ENCODE results near the gene MT1M. TPM values are rescaled to one million over a fixed set of nuclear protein-coding genes. Genes with fewer than 3 reads are reported as not detected.

The MT1M gene
- total RNA-seq, 1 donor = not detected

DNA sequence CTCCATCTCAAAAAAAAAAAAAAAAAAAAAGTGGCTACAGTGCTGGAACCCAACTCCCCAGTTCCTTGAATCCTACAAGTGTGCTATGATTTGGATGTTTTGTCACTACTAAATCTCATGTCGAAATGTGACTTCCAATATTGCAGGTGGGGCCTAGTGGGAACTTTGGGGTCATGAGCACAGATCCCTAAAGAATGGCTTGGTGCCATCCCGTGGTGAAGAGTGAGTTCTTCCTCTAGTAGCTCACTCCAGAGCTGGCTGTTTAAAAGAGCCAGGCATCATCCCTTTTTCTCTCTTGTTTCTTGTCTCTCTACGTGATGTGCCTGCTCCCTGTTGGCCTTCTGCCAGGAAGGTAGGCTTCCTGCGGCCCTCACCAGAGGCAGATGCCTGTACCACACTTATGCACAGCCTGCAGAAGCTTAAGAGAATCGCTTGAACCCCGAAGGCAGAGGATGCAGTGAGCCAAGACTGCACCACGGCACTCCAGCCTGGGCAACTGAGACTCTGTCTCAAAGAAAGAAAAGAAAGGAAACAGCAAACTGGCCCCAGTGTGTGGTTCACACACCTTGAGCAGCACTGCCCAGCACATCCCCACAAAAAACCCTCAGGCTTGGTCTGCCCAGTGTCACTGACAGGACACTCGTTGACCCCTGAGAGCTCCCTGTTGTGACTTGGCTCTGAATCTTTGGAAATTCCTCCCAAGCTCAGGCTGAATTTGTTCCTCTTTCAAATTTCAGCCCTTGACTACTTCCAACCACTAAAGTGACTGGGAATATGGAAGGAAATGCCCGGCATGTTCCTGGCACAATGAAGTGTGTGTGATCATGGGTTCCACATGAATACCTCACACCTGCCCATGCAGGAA is 3.7 kb upstream of the MT1M start:
- no peak overlapping the region for H3K4me3 ChIP-seq (ENCODE audit: low read depth, low read length)
- no peak for DNase-seq (ENCODE audit: low read depth)
- TF ChIP-seq, protein P1, sequence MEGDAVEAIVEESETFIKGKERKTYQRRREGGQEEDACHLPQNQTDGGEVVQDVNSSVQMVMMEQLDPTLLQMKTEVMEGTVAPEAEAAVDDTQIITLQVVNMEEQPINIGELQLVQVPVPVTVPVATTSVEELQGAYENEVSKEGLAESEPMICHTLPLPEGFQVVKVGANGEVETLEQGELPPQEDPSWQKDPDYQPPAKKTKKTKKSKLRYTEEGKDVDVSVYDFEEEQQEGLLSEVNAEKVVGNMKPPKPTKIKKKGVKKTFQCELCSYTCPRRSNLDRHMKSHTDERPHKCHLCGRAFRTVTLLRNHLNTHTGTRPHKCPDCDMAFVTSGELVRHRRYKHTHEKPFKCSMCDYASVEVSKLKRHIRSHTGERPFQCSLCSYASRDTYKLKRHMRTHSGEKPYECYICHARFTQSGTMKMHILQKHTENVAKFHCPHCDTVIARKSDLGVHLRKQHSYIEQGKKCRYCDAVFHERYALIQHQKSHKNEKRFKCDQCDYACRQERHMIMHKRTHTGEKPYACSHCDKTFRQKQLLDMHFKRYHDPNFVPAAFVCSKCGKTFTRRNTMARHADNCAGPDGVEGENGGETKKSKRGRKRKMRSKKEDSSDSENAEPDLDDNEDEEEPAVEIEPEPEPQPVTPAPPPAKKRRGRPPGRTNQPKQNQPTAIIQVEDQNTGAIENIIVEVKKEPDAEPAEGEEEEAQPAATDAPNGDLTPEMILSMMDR (IDR thresholded peaks at IDR 0.05; ENCODE audit: insufficient read depth, low read depth, low read length) = no peak

DNA sequence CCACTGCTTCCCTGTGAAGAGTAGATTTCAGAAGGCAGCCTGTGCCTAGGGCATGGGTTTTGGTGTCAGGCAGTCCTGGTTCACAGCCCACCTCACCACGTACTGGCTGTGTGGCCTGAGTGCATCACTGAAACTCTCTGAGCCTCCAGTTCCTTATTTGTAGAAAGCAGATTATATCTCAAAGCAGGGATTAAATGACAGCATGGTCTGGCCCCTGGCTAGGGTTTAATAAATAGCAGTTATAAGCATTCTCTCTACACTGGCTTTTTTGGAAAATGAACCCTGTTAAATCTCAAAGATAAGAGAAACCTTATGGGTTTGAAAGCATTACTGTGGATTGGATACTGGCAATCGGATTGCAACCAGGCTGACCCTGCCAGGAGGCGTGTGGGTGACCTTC is 2.9 kb upstream of the MT1M start:
- TF ChIP-seq, protein P1 (IDR thresholded peaks at IDR 0.05; ENCODE audit: insufficient read depth, low read depth, low read length) = no peak
- peak; percentile 21 for DNase-seq (ENCODE audit: low read depth)
- no peak overlapping the region for H3K4me3 ChIP-seq (ENCODE audit: low read depth, low read length)

DNA sequence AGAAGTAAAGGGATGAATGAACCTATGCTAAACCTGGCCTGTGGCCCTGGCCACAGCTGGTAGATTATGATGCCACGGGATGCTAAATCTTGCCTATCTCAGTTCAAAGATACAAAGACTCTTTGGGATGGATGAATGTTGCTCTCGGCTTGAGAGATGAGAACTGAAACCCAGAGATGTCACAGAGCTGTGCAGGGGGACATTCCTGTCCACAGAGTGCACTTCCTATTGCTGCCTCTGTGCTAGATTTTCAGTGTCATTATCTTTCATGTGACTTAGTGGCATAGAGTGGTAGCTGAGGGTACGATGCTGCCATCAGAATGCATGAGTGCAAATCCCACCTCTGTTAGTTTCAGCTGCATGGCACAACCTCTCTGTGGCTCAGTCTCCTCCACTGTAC is 2.3 kb upstream of the MT1M start:
- no peak overlapping the region for H3K4me3 ChIP-seq (ENCODE audit: low read depth, low read length)
- DNase-seq (ENCODE audit: low read depth) = no peak
- TF ChIP-seq, protein P1 (IDR thresholded peaks at IDR 0.05; ENCODE audit: insufficient read depth, low read depth, low read length) = no peak

DNA sequence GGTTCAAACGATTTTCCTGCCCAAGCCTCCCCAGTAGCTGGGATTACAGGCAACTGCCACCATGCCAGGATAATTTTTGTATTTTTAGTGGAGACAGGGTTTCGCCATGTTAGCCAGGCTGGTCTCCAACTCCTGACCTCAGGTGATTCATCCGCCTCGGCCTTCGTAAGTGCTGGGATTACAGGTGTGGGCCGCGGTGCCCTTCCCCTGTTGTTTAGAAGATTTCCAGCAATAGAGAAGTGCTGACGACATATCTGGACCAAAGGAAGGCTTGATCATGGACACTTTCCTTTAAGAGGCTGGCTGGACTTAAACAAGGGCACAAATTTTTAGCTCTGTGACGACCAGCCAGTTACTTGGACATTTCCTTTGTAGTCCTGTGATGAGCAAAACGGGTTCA is 1.3 kb upstream of the MT1M start:
- H3K4me3 ChIP-seq (ENCODE audit: low read depth, low read length) = no peak overlapping the region
- no peak for DNase-seq (ENCODE audit: low read depth)
- TF ChIP-seq, protein P1 (IDR thresholded peaks at IDR 0.05; ENCODE audit: insufficient read depth, low read depth, low read length) = no peak

DNA sequence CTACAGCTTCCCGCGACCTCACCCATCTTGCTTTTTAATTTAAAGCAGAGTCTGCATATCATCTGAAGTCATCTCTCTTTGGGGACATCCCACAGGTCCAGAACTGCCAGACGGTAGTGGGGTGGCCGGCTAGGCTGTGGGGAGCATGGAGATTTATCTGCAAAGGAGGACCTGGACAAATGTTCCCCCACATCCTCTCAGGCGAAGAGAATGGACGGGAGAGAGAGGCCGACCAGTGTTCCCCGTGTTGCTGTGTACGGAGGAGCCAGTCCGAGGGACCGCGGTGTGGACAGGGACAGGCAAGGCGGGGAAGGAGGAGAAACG is 665 bp upstream of the MT1M start:
- DNase-seq (ENCODE audit: low read depth) = no peak
- TF ChIP-seq, protein P1 (IDR thresholded peaks at IDR 0.05; ENCODE audit: insufficient read depth, low read depth, low read length) = no peak
- peak overlapping the region; percentile 46 for H3K4me3 ChIP-seq (ENCODE audit: low read depth, low read length)

DNA sequence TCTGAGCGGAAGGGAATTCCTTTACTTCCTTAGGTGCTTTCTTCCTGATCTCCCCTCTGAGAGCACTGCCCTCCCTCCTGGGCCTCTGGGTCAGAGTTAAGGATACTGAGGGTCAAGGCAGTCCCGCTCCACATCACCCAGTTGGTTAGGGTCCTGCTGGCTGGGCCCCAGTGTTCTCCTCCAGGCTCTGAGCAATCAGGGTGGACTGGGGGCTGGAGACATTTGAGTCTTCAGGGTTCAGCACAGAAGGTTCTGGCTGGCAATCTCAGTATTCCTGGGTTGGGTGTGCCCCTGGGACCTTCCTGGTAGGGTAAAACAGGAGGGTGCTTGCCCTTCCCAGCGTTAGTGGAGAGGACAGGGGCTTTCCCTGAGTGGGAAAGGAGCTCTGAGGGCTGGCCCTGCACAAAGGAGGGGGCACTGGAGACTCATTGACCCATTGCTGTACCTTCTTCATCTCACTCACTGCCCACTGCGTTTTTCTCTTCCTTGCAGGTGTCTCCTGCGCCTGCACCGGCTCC is 448 bp downstream of the MT1M start:
- TF ChIP-seq, protein P1 (IDR thresholded peaks at IDR 0.05; ENCODE audit: insufficient read depth, low read depth, low read length) = no peak
- H3K4me3 ChIP-seq (ENCODE audit: low read depth, low read length) = peak overlapping the region; percentile 46
- DNase-seq (ENCODE audit: low read depth) = no peak

Data from fibroblast of villous mesenchyme (primary cell).